ENCODE measurements around the gene ZNF677. TPM values are rescaled to one million over a fixed set of nuclear protein-coding genes. Genes with fewer than 3 reads are reported as not detected.
"Not testable (repeated sequence)": the region's sequence is repeated elsewhere in the genome, so short reads cannot be mapped to it uniquely, and the experiment has no call there.

The ZNF677 gene
- total RNA-seq, 1 donor from 2014 or later: 25.3 TPM

DNA sequence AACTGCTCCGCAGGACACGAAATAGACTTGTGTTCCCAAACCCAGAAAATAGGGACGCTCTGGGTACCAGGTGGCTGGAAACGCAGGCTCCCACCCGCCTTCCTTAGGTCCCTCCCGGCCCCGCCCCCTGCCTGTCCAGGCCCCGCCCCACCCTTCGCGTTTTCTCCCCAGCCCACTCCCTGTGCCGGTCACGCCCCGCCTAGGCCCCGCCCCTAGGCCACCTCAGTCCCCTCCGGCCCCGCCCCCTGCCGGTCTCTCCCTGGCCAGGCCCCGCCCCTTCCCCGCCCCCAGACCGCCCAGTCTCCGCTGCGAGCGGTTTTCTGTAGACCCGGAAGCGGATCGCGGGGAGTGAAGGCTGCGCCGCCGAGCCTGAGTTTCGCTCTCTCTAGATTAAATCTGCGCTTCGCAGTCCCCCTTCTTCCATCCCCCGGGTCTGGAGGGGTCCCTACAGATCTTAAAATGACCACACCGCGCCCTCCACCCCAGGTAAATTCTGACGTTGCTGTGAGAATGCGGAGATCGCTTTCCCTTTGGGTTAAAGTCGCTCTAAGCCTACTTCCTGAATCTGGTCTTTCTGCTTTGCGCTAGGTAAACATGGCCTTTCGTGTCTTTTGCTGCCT, 57.8 kb downstream of the ZNF677 start:
- TF ChIP-seq, protein P1, sequence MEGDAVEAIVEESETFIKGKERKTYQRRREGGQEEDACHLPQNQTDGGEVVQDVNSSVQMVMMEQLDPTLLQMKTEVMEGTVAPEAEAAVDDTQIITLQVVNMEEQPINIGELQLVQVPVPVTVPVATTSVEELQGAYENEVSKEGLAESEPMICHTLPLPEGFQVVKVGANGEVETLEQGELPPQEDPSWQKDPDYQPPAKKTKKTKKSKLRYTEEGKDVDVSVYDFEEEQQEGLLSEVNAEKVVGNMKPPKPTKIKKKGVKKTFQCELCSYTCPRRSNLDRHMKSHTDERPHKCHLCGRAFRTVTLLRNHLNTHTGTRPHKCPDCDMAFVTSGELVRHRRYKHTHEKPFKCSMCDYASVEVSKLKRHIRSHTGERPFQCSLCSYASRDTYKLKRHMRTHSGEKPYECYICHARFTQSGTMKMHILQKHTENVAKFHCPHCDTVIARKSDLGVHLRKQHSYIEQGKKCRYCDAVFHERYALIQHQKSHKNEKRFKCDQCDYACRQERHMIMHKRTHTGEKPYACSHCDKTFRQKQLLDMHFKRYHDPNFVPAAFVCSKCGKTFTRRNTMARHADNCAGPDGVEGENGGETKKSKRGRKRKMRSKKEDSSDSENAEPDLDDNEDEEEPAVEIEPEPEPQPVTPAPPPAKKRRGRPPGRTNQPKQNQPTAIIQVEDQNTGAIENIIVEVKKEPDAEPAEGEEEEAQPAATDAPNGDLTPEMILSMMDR (conservative IDR thresholded peaks at IDR 0.05; ENCODE audit: low read depth, low read length): no peak

DNA sequence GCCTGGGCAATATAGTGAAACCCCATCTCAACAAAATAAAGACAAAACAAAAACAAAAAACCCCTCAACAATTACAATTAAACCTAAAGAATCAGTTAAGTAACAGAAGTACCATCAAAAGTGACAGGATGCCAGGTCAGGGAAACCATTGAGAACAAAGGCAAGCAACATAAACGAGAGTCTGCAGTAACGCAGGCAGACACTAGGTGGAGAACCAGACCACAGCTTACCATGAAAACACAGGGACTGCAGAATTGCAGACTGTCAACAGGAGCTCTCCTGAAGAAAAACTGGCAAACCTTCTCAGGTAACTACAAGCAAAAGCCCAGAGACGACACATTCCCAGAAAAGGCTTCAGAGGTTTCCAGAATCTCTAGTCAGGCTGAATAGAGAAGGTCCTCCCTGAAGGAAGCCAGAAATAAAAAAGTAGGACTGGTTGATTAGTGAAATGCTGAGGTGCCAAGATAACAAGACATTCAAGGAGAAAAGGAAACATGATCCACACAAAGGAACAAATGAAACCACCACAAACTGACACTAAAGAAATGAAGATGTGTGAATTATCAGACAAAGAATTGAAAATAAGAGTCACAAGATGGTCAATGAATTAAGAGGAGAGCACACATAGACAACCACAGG, 59.3 kb downstream of the ZNF677 start:
- DNase-seq (ENCODE audit: low read depth): peak; percentile 51
- TF ChIP-seq, protein P1 (conservative IDR thresholded peaks at IDR 0.05; ENCODE audit: low read depth, low read length): peak; percentile 97
- no peak overlapping the region for H3K4me3 ChIP-seq (ENCODE audit: low read depth, low read length)

More for the DNA sequence above, 57.8 kb downstream of the ZNF677 start:
- peak; percentile 29 for DNase-seq (ENCODE audit: low read depth)
- H3K4me3 ChIP-seq (ENCODE audit: low read depth, low read length): peak overlapping the region; percentile 93

GRCh38 chr19:53193535-53194222, 61.0 kb downstream of the ZNF677 start:
- peak overlapping the region; percentile 92 for H3K4me3 ChIP-seq (ENCODE audit: low read depth, low read length)
- no peak for DNase-seq (ENCODE audit: low read depth)
- TF ChIP-seq, protein P1 (conservative IDR thresholded peaks at IDR 0.05; ENCODE audit: low read depth, low read length): no peak

- no peak for DNase-seq (ENCODE audit: low read depth)
- TF ChIP-seq, protein P1 (conservative IDR thresholded peaks at IDR 0.05; ENCODE audit: low read depth, low read length): no peak
- H3K4me3 ChIP-seq (ENCODE audit: low read depth, low read length): peak within 1 kb of the TSS; percentile 92
Observed at GRCh38 chr19:53192771-53193534, 61.7 kb downstream of the ZNF677 start, which contains the start of gene ZNF665. ZNF665 (minus strand) TSS chr19:53193358; CDS start chr19:53182898, 10,460 bp downstream.

GRCh38 chr19:53190253-53190652, 64.4 kb downstream of the ZNF677 start:
- H3K4me3 ChIP-seq (ENCODE audit: low read depth, low read length): no peak overlapping the region
- no peak for DNase-seq (ENCODE audit: low read depth)
- TF ChIP-seq, protein P1 (conservative IDR thresholded peaks at IDR 0.05; ENCODE audit: low read depth, low read length): no peak

- not testable (repeated sequence) for H3K4me3 ChIP-seq (ENCODE audit: low read depth, low read length); DNase-seq (ENCODE audit: low read depth)
Observed at GRCh38 chr19:53189691-53190198, 64.9 kb downstream of the ZNF677 start.

Other genes with a start within 250 kb of the ZNF677 start
- gene ERVV-1, start 241.0 kb downstream of the ZNF677 start, total RNA-seq: not detected in 2 replicates
- not detected in 2 replicates for gene ERVV-2, start 210.1 kb downstream of the ZNF677 start, total RNA-seq
- 5.5 and 9.6 TPM in 2 replicates for gene ZNF160, start 151.5 kb downstream of the ZNF677 start, total RNA-seq
- gene ZNF415, start 122.0 kb downstream of the ZNF677 start, total RNA-seq: 2.2 and 3.1 TPM in 2 replicates
- gene ZNF347, start 95.8 kb downstream of the ZNF677 start, total RNA-seq: 4.3 and 8.8 TPM in 2 replicates
- 2.2 and 10.8 TPM in 2 replicates for gene ZNF665, start 61.5 kb downstream of the ZNF677 start, total RNA-seq
- gene VN1R2, start 3.4 kb upstream of the ZNF677 start, total RNA-seq: not detected in 2 replicates
- not detected in 2 replicates for gene VN1R4, start 12.8 kb upstream of the ZNF677 start, total RNA-seq
- gene ZNF845, start 78.9 kb upstream of the ZNF677 start, total RNA-seq: 4.5 and 4.6 TPM in 2 replicates
- gene ZNF525, start 110.8 kb upstream of the ZNF677 start, total RNA-seq: 5.6 and 16.3 TPM in 2 replicates
- gene ZNF765, start 140.3 kb upstream of the ZNF677 start, total RNA-seq: 5.1 and 5.5 TPM in 2 replicates
- gene ZNF761, start 177.1 kb upstream of the ZNF677 start, total RNA-seq: 4.4 and 6.1 TPM in 2 replicates
- gene ZNF813, start 212.9 kb upstream of the ZNF677 start, total RNA-seq: 2.6 and 4.6 TPM in 2 replicates